CD4-positive, alpha-beta T cell treated with Interleukin-10 for 1 hour (primary cell): Measurements from ENCODE around the gene EEF2K.

Source experiments
- DNase-seq: peaks from one replicate; pipeline ENCODE4 v3.0.0-alpha.2; 2020

EEF2K gene

DNA sequence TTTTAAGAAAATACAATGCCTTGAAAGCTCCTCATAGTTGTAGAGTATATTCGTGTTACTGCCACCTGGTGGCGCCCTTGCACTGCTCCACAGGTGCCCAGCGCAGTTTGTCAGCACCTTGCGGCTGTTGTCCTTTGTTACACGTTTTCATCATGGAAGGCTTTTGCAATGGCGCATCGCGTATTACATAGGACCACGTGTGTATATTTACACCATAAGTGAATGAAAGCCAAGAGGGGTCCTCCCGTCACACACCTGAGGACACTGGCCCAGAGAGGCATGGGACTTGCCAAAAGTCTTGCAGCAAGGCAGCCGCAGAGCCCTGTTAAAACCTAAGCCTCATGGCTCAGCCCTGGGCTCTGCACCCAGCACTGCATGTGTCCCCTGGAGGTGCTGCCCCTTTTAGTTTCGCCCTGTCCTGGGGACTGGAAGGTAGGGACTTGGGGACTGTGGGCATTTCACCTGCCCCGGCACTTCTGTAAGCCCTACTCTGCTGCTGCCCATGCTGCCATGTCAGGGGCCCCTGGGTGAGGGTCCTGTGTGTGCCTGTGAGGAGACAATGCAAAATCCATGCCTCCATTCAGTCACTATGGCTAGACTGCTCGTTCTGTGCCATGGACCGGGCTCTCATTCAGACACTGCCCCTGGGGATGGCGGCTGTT, 115.4 kb downstream of the EEF2K start:
- DNase-seq = peak; percentile 79

GRCh38 chr16:22322021-22322471, 116.0 kb downstream of the EEF2K start:
- no peak for DNase-seq

DNA sequence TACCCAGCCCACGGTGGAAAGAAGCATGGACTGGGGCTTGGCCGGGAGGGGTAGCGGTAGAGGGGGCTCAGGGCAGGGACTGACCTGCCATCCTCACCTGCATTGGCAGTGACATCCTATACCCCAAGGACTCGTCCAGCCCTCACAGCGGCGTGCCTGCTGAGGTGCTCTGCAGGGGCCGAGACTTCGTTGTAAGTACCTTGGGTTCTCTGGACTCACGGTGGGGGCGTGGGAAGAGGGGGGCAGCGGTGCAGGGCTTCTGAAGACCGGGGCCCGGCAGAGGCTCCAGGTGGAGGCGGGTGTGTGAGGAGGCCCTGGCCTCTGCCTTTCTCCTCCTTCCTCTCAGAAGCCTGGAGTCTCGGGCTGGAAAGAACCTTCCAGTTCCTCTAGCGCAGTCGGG, 116.7 kb downstream of the EEF2K start:
- DNase-seq = no peak

DNA sequence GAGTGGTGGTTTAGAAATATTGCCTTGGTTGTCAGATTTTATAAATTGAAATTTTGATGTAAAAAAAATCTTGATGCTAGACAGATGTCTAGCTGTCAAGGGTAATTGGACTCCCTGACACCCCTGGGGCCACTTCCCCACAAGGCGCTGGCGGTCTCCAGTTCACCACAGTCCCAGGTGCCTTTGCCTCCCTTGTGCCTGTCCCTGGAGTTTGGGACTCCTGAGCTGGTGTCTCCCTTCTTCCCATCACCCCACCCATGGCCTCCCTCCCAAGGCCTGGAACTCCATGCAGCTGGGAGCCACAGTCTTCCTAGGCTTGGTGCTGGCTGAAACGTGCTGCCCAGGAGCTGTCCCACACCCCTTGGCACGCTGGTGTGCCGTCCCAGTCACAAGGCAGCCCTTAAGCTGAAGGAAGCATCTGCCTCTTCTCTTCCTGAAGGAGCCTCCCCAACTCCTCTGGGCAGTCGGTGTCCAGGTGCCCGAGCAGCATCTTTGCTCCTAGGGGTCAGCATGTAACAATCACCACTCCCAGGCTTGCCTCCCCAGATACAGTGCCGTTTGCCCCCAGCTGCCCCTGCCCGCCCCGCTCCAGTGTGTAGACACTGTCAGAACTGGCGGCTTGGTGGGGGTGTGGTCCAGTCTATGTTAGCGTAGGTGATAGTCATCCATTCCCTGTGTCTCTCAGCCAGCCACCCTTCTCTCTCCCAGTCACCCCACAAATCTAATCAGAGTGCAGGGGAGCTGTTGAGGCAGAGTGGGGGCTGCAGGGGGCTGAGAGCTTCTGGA, 117.3 kb downstream of the EEF2K start:
- DNase-seq = no peak

GRCh38 chr16:22323959-22324786, 118.1 kb downstream of the EEF2K start:
- no peak for DNase-seq

DNA sequence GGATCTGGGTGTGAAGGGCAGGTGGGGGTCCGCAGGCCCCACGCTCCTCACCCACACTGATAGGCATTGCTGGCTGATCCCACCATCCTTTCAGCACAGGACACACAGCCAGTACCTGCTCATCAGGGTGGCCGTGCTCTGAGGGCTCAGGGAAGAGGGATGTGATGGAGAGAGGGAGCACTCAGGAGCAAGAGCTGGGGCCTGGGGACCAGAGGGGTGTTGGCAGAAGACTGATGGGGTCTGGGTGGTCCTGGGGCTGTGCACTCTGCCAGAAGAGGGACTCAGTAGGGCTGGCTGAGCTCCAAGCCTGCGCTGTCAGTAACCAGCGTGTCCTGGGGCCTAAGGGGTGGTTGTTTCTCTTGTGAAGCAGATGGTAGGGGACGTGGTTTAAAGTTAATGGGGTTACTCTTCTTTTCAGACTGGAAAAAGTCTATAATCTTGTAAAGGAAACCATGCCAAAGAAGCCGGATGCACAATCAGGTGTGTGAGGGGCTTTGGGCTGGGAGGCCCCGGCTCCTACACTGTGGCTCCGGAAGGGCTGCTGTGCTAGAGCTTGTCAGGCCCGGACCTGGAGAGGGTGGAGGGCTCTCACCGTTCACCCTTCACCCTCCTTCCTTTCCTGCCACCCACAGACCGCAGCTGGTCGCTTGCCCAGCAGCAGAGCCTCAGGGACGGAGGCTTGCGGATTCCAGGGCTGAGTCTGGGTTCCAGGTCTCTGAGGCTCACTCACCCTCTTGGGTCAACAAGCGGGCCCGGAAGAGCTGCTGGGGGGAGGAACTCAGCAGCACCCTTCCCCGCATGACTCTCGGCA, 118.9 kb downstream of the EEF2K start:
- no peak for DNase-seq

DNA sequence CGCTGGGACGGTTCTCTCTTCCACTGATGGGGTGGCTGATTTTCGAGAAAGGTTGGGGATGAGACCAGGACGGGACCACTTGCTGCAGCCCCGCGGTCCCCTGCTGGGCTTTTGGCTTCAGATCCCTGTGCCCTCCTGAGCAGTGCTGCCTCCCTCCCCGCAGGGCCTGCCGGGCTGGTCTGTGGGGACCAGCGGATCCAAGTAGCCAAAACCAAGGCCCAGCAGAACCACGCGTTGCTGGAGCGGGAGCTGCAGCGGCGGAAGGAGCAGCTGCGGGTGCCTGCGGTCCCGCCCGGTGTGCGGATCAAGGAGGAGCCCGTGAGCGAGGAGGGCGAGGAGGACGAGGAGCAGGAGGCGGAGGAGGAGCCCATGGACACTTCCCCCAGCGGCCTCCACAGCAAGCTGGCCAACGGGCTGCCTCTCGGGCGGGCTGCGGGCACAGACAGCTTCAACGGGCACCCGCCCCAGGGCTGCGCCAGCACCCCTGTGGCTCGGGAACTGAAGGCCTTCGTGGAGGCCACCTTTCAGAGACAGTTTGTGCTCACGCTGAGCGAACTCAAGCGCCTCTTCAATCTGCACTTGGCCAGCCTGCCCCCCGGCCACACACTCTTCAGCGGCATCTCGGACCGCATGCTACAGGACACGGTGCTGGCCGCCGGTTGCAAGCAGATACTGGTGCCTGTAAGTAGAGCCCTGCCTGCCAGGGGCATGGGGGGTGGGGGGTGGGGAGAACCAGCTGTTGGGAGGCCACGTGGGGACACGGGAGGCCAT, 119.7 kb downstream of the EEF2K start:
- DNase-seq = no peak

GRCh38 chr16:22326369-22326652, 120.2 kb downstream of the EEF2K start:
- DNase-seq = no peak

DNA sequence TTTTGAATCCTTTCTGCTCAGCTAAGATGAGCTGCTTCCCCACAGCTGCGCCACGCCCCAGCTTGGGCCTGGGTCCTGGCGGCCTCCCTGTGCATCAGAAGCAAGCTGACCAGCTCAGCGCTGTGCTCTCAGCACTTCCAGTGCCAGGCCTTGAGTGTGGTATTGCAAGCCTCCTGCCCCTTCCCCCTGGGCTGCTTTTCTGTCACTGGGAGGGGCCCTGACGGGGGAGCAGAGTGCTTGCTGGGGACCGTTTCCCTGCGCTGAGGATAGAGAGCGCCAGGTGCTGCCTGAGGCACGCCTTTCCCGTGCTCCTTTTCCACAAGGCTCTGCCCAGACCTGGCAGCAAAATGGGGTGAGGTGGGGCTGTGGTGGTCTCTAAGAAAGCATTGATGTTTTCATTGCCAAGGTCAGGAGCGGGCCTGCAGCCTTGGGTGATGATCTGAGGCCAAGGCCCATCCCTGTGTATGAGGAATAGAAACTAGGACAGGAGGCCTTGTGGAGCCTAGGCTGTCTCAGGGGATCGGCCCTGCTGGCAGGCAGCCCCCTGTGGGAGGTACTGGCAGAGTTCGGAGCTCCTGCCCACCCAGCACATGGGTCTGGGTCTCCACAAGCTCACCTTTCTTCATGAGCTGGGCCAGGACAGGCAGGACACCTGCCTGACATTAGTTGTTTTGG, 120.8 kb downstream of the EEF2K start:
- DNase-seq = no peak

DNA sequence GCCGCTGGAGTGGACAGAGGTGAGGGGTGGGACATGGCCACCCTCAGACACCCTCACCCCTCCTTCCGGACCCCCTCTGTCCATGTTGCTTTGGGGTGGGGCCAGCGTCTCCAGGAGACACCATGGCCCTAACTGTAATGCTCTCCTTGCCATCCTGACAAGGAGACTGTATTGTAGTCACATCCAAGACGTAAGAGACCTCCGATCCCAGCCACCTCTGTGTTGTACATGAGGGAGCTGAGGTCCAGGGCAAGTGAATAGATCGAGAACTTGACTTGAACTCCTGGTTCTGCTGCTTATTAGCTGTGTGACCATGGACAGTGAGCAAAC, 121.3 kb downstream of the EEF2K start:
- no peak for DNase-seq

DNA sequence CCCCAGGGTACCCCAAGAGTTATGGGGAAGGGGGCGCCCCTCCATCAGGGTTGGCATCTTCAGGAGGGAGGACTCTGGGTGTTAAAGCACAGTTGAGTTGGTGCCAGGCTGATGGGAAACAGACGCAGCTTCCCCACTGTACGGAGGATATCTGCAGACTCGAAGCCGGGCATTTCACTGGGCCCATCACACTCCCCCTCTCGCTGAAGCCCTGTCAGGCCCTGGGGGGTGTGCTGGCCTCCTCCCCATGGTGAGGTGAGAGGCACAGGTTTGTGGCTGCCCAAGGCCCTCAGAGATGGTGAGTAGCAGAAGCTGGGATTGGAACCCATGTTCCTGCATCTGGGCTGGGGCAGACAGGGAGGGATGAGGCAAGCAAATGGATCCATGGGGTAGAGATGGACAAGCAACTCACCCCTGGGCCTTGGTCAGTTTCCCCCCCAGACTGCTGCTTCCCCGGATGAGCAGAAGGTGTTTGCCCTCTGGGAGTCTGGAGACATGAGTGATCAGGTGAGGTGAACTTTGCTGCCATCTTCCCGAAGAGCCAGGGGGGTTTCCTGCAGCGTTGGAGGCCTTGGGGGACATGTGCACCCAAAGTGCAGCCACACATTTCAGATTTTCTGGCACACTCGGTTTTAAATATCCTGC, 122.1 kb downstream of the EEF2K start:
- no peak for DNase-seq

DNA sequence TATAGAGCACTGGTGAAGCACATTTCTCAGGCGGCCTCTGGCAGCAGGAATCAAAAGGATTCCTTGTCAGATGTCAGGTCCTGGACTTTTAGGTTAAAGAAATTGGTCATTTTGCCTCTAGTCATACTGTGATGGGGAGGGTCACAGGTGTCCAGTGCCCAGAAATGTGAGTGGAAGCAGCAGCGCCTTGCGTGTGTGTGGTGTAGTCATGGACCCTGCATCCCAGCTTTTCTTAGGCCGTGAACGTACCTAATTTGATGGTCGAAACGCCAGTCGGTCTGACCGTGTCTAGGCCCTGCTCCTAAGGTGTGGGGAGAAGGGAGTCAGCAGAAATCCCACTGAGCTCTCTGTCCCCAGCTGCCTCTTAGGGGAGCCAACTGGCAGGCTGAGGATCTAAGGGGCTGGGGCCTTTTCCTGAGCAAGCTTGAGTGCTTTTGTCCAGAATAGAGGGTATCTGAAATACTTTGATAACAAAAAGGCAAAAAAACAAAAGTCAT, 123.2 kb downstream of the EEF2K start:
- no peak for DNase-seq

DNA sequence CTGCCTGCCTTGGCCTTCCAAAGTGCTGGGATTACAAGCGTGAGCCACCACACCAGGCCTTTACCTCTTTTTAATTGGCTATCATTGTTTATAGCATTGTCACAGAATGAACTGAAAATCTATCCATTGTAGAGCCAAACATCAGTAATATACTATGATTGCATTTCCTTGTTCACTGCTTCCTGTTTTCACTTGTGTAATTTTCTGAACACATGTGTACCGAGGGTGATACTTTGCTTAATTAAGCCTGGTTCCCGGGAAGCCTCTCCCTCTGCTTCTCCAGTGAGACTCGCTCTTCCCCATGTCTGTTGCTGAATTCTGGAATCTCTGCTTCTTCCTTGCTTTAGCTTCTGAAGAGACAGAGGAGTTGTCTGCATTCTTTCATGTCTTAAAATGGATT, 124.2 kb downstream of the EEF2K start:
- DNase-seq = no peak

GRCh38 chr16:22333457-22333994, 127.4 kb downstream of the EEF2K start:
- no peak for DNase-seq

GRCh38 chr16:22335668-22336246, 129.7 kb downstream of the EEF2K start:
- DNase-seq = no peak

- DNase-seq = no peak
These were observed 130.5 kb downstream of the EEF2K start for GRCh38 chr16:22336581-22336980.

- no peak for DNase-seq
These were observed 131.0 kb downstream of the EEF2K start for GRCh38 chr16:22337045-22337444.

GRCh38 chr16:22337849-22338635, 132.0 kb downstream of the EEF2K start:
- DNase-seq = no peak
